Kidney tubule cell (primary cell): Measurements from ENCODE around the gene CAMTA1.
"Not testable (repeated sequence)": the region's sequence is repeated elsewhere in the genome, so short reads cannot be mapped to it uniquely, and the experiment has no call there.

Source experiments
- DNase-seq: peaks from one replicate; pipeline ENCODE4 v3.0.0-alpha.2; 2018; ENCODE audit warnings: low spot score

CAMTA1 gene

DNA sequence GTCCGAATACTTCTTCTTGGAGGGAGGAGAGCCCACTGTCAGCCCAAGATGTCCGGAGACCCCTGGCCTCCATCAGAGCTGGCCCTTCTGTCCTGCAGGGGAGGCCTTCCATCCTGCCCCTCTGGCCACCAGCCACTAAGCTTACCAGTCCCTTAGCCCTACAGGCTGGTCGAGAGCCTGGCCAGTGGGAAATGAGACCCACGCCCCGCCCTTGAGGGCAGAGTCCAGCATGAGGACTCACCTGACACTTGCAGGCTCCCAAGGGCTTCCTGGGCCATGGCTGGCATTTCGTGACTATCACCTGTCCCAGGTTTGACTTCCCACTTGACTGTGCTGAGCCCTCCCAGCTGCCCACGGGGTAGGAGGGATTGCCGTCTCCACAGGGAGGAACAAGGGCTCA is 624.0 kb downstream of the CAMTA1 start:
- DNase-seq, result no peak

DNA sequence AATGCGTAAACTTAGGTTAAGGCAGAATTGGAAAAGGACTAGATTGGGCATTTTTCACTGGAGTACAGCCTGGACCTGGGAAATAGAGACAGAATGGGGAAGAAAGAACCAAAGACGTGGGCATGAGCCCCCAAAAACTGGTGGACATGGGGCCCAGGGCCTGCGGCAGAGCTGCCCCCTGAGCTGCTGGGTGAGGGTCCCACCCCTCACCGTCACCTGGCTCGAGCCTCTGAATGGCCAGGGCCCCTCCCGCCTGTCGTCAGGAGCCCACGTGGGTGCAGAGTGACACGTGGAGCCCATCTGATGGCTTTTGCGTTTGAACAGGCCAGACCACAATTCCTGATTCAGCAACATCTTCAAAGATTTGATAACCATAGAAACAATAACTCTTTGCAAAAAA is 624.9 kb downstream of the CAMTA1 start:
- DNase-seq, result no peak

GRCh38 chr1:7417618-7418017 is 632.4 kb downstream of the CAMTA1 start:
- DNase-seq, result not testable (repeated sequence)

DNA sequence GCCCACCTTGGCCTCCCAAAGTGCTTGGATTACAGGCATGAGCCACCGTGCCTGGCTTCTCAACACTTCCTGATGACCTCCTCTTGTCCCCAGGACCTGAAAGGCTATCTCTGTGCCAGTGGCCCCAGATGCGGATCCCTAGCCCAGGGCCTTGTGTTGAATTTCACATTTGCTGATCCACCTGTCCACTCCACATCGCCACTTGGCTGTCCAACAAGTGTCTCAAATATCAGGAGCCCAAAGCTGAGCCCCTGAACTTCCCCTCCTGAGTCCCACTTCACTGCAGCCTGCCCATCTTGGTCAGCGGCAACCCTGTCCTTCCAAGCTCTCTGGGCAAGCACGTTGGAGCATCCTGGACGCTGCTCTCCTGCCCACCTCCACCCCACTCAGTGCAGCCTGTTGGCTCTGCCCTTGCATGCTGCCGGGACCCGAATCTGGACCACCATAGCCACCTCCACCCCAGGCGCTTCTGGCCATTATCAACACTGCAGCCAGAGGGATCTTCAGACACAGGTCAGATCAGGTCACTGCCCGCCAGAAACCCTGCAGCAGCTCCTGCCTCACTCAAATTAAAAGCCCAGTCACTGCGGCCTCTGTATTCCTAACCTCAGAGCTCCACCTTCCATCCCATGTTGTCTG is 633.3 kb downstream of the CAMTA1 start:
- no peak for DNase-seq

DNA sequence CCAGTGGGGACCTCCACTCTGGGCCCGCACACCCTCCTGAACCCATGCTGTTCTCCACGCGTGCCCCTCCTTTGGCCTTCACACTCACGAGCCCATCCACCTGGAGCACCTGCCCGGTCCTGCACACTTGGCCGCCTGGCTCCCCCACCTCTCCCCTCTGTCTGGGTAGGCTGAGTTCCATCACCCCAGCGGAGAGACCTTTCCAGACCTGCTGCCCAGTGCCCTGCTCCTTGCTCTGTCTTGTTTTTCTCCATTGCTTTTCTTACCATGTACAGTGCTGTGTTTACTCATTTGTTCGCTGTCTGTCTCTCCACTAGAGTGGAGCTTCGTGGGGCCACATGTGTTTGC is 634.8 kb downstream of the CAMTA1 start:
- no peak for DNase-seq

DNA sequence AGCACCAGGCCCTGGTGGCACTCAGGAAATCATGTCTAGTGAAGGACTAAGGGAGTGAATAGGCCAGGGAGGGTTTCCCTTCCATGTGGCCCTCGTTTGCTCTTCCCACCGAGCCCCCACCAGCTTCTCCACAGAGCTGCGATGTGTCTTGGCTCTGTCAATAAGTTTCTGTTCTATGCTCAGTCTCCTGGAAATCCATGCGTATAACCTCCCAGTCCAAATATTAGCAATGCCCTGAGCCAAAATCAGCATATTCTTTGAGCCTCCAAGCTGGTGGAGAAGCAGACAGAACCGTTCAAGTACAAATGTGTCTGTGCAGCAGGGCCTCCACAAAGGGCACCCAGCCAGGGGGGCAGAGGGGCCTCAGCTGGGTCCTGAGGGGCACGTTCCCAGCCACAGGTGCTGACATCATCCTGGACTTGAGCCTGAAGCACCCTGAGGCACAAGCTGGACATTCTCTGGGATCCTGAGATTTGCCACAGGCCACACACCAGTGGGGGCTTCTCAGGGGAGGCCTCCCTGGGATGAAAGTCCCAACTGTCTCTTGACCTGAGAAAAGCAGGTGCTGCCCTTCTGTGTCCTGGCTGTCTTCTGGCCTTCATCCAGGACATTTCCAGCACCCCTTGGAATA is 635.3 kb downstream of the CAMTA1 start:
- DNase-seq, result no peak

DNA sequence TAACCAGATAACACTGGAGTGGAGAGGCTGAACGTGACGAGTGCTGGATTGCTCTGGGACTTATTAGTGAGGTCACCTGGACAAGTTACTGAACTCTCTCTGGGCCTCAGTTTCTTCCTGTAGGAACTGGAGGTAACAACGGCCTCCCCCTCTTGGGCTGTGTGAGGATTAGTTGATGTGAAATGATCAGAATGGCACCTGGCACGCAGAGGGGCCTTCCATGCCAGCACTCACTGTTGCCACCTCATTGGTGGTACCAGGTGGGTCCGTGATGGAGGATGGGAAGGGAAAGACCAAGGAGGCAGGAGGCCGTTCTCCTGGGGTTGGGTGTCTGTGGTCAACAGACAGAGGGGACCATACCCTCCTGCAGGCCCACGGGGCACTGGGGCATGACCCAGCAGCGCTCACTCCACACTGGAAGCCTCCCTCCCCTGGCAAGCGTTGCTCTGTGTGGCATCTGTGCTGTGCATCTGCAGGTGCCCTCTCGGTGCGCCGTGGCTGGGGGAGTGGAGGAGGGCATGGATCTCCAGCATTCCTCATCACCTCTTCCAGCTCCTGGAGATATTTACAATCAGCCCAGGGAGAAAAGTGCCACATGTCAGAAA is 636.3 kb downstream of the CAMTA1 start:
- no peak for DNase-seq

DNA sequence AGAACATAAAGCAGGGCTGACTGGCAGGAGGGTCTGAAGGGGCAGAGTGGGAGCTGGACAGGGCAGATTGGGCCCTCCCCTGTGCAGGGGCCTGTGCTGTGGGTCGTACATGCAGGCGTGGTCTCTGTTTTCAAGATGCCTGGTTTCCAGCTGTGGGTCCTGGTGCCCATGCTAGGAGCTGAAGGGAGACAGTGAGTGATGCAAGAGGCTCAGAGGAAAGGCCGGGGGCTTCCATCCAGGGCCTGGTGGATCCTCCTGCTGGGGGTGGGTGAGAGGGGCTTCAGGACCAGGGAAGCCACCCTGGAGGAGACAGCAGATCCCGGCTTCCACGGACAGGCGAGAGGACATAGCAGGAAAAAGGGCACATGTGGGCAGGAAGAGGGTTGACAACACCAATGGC is 636.8 kb downstream of the CAMTA1 start:
- DNase-seq, result no peak

- no peak for DNase-seq
Measured at GRCh38 chr1:7422561-7422960, 637.3 kb downstream of the CAMTA1 start.

- DNase-seq, result no peak
Measured at GRCh38 chr1:7422966-7423365, 637.7 kb downstream of the CAMTA1 start.

GRCh38 chr1:7424352-7424890 is 639.2 kb downstream of the CAMTA1 start:
- no peak for DNase-seq

- no peak for DNase-seq
Measured at GRCh38 chr1:7425229-7425628, 640.0 kb downstream of the CAMTA1 start.

DNA sequence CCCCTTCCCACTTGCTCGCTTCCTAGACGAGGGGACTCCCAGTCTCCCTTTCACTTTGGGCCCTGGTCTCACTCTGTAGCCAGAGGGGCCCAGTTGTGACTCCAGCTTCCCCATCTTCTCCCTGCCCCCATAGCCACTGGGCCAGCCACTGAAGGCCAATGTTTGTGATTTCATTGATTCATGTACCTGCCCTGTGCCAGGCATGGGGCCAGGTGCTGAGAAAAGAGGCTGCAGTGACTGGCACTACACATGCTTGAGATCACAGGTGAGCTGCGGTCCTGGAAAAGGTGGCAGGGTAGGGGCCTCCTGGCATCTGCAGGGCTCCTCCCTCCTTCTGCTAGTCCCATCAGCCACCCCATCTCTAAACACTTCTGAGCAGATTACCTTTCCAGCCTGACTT is 640.5 kb downstream of the CAMTA1 start:
- DNase-seq, result no peak

- DNase-seq, result no peak
Measured at GRCh38 chr1:7426780-7427604, 641.7 kb downstream of the CAMTA1 start.

DNA sequence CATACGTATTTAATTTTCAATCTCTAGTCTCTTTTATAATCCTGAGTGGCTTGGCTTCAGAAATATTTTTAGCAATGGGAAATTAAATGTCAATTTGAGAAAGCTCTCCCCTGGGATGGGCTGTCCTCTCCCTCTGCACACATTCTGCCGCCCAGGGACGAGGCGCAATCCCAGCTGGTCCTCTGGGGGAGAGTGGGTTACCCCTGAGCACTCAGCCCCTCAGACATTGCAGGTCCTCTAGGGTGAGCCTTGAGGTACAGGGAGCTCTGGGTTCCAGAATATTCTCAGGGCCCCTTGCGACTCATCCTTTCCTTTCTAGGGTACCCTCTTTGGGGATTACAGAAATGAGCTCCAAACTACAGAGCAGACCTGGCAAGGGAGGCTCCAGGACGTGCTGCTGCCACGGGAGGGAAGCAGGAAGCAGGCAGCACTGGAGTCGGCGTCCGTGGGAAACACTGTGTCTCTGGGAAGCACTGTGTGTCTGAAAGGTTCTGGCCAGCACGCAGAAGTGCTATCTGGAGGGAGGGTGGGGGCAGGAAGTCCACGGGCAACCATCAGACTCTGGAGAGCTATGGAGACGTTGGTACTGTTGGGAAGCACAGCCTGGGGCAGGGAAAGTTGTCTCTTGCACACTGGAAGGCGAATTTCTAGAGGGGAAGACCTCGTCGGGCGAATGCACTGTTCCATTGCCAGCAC is 642.5 kb downstream of the CAMTA1 start:
- DNase-seq, result no peak

- DNase-seq, result no peak
Measured at GRCh38 chr1:7429290-7429689, 644.0 kb downstream of the CAMTA1 start.

- DNase-seq, result no peak
Measured at GRCh38 chr1:7430047-7430608, 644.9 kb downstream of the CAMTA1 start.

DNA sequence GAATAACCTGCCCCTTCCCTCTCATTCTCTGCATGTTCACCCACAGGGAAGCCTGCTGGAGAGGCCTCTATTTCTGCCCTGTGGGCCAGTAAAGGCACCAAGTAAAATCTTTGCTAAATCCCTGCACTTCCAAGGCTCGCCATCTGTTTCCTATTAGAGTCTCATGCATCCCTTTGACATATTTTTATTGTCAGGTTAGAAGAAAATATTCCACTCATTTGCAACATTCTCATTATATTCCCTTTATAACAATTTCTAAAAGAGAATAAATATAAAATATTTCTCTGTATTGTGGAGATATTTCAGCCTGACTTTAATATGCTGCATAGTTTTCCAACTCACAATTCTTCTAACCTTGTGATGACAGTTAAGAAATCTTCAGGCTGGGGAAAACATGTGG is 645.4 kb downstream of the CAMTA1 start:
- no peak for DNase-seq

GRCh38 chr1:7432102-7432899 is 647.0 kb downstream of the CAMTA1 start:
- no peak for DNase-seq

- no peak for DNase-seq
Measured at GRCh38 chr1:7432900-7433380, 647.7 kb downstream of the CAMTA1 start.

DNA sequence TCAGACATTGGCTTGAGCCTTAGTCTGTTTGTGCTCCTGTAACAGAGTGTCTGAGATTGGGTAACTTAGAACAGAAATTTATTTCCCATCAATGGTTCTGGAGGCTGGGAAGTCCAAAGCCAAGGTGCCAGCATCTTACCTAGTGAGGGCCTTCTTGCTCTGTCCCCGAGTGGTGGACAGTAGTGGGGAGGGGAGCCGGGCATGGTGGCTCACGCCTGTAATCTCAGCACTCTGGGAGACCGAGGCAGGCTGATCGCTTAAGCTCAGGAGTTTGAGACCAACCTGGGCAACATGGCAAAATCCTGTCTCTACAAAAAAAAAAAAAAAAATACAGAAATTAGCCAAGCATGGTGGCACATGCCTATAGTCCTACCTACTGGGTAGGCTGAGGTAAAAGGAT is 649.3 kb downstream of the CAMTA1 start:
- no peak for DNase-seq
